ENCODE data around the gene RNF121. TPM values are rescaled to one million over a fixed set of nuclear protein-coding genes. Genes with fewer than 3 reads are reported as not detected.

The RNF121 gene
- total RNA-seq, 2 donors from 2014 or later, result 28.6 to 43.0 TPM

GRCh38 chr11:71977743-71978418 lies 49.0 kb downstream of the RNF121 start:
- intact Hi-C loops (cut with DNase I), result loop anchor here (10.0 kb wide), 1 partner anchor 457 kb away; the partner anchor contains the start of gene CLPB
- no peak overlapping the region for H3K27ac ChIP-seq

GRCh38 chr11:71979094-71979493 lies 50.2 kb downstream of the RNF121 start:
- intact Hi-C loops (cut with DNase I), result loop anchor here (10.0 kb wide), 1 partner anchor 456 kb away; the partner anchor contains the start of gene CLPB
- H3K9ac ChIP-seq (ENCODE audit: low read depth in 2 of 2, low read length in 2 of 2), result no peak overlapping the region
- no peaks in the 10 kb centered on the region for H3K4me1 ChIP-seq

More at GRCh38 chr11:71977743-71978418, 49.0 kb downstream of the RNF121 start:
- H3K4me1 ChIP-seq, result no peaks in the 10 kb centered on the region
- no peak overlapping the region for H3K9ac ChIP-seq (ENCODE audit: low read depth in 2 of 2, low read length in 2 of 2)
- peak; percentile 64 for TF ChIP-seq CTCF (IDR thresholded peaks at IDR 0.05)
- no peaks in the 10 kb centered on the region for H3K9me3 ChIP-seq
- H3K27me3 ChIP-seq, result no peaks in the 10 kb centered on the region
- peak; percentile 65 for DNase-seq
- H3K4me3 ChIP-seq, result no peak overlapping the region
- no peaks in the 10 kb centered on the region for H3K36me3 ChIP-seq

GRCh38 chr11:71979602-71980001 lies 50.8 kb downstream of the RNF121 start:
- Histone ChIP-seq H3K36me3 (no peaks in the 10 kb centered on the region), H3K4me3 (no peak overlapping the region), H3K27ac (no peak overlapping the region), H3K9me3 (no peaks in the 10 kb centered on the region), H3K27me3 (no peaks in the 10 kb centered on the region), H3K9ac (ENCODE audit: low read depth in 2 of 2, low read length in 2 of 2) (no peak overlapping the region), H3K4me1 (no peaks in the 10 kb centered on the region)
- no peak for DNase-seq
- no peak for TF ChIP-seq CTCF (IDR thresholded peaks at IDR 0.05)
- intact Hi-C loops (cut with DNase I), result loop anchor here (10.0 kb wide), 1 partner anchor 455 kb away; the partner anchor contains the start of gene CLPB

More at GRCh38 chr11:71979094-71979493, 50.2 kb downstream of the RNF121 start:
- Histone ChIP-seq H3K9me3 (no peaks in the 10 kb centered on the region), H3K4me3 (no peak overlapping the region), H3K36me3 (no peaks in the 10 kb centered on the region), H3K27me3 (no peaks in the 10 kb centered on the region), H3K27ac (no peak overlapping the region)
- TF ChIP-seq CTCF (IDR thresholded peaks at IDR 0.05), result no peak
- DNase-seq, result no peak

DNA sequence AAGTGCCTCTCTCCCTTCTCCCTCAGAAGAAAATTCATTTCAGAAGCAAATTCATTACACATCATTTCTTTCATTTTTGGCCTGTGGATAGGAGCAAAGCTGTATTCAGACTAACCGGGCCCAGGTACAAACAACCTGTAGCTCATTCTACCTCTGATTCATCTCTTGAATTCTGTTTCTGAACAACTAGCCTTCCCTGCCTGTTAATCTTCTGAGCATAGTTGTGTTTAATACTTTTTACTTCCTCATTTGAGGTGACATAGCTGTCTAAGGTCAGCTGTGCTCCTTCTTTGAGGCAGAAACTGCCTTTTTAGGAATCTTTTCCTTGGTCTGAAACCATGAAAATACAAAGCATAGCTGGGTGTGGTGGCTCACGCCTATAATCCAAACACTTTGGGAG lies 57.3 kb downstream of the RNF121 start:
- Histone ChIP-seq H3K4me3 (no peak overlapping the region), H3K4me1 (peaks cover 5% of the 10 kb centered on the region), H3K27ac (no peak overlapping the region), H3K9me3 (no peaks in the 10 kb centered on the region), H3K36me3 (no peaks in the 10 kb centered on the region), H3K27me3 (no peaks in the 10 kb centered on the region), H3K9ac (ENCODE audit: low read depth in 2 of 2, low read length in 2 of 2) (no peak overlapping the region)
- TF ChIP-seq CTCF (IDR thresholded peaks at IDR 0.05), result no peak
- no peak for DNase-seq
- intact Hi-C loops (cut with DNase I), result no loop called here

GRCh38 chr11:71987521-71987920 lies 58.7 kb downstream of the RNF121 start:
- intact Hi-C loops (cut with DNase I), result no loop called here
- Histone ChIP-seq H3K4me3 (no peak overlapping the region), H3K4me1 (peaks cover 5% of the 10 kb centered on the region), H3K27ac (no peak overlapping the region), H3K9me3 (no peaks in the 10 kb centered on the region), H3K9ac (ENCODE audit: low read depth in 2 of 2, low read length in 2 of 2) (no peak overlapping the region), H3K27me3 (no peaks in the 10 kb centered on the region), H3K36me3 (no peaks in the 10 kb centered on the region)
- DNase-seq, result no peak
- TF ChIP-seq CTCF (IDR thresholded peaks at IDR 0.05), result no peak
